ENCODE results near the gene PACS2. TPM values are rescaled to one million over a fixed set of nuclear protein-coding genes. Genes with fewer than 3 reads are reported as not detected.
"Not testable (repeated sequence)": the region's sequence is repeated elsewhere in the genome, so short reads cannot be mapped to it uniquely, and the experiment has no call there.

PACS2 gene
- total RNA-seq, 1 experiment from 2014 or later = 57.7 TPM

- Mint-ChIP-seq H3K9me3 (ENCODE audit: unreplicated experiment) (no peaks in the 10 kb centered on the region), H3K36me3 (ENCODE audit: insufficient read depth, unreplicated experiment) (peaks cover under 1% of the 10 kb centered on the region), H3K27me3 (ENCODE audit: insufficient read depth, unreplicated experiment) (no peaks in the 10 kb centered on the region), H3K4me3 (ENCODE audit: unreplicated experiment) (no peak overlapping the region), H3K4me1 (ENCODE audit: insufficient read depth, unreplicated experiment) (peaks cover 19% of the 10 kb centered on the region), H3K27ac (ENCODE audit: low read depth, unreplicated experiment) (no peak overlapping the region)
- BruUV-seq (replicated peaks) = no TSS peak
- CTCF ChIA-PET = interaction anchor here (0.6 to 0.7 kb wide), 2 partner anchors 67 to 153 kb away, joined by 3 read pairs; no protein-coding TSS in a partner anchor
- TF ChIP-seq CTCF (IDR thresholded peaks at IDR 0.05; ENCODE audit: unreplicated experiment) = no peak
- intact Hi-C loops (cut with micrococcal nuclease) = no loop called here
- POLR2A ChIA-PET = interaction anchor here (0.7 kb wide), 1 partner anchor 78 kb away, joined by 3 read pairs; no protein-coding TSS in a partner anchor
- no peak for DNase-seq (ENCODE audit: unreplicated experiment)
These were observed 11.4 kb downstream of the PACS2 start for GRCh38 chr14:105325716-105326567.

- no peaks in the 10 kb centered on the region for H3K36me3 Mint-ChIP-seq (ENCODE audit: insufficient read depth, unreplicated experiment)
These were observed 12.0 kb downstream of the PACS2 start for GRCh38 chr14:105326568-105326867.

GRCh38 chr14:105326891-105327694 lies 12.5 kb downstream of the PACS2 start:
- TF ChIP-seq CTCF (IDR thresholded peaks at IDR 0.05; ENCODE audit: unreplicated experiment) = no peak
- BruUV-seq (replicated peaks) = no TSS peak
- CTCF ChIA-PET = interaction anchor here (0.5 kb wide), 1 partner anchor 201 kb away, joined by 3 read pairs; no protein-coding TSS in a partner anchor
- no peak for DNase-seq (ENCODE audit: unreplicated experiment)
- Mint-ChIP-seq H3K27ac (ENCODE audit: low read depth, unreplicated experiment) (no peak overlapping the region), H3K4me3 (ENCODE audit: unreplicated experiment) (no peak overlapping the region), H3K9me3 (ENCODE audit: unreplicated experiment) (no peaks in the 10 kb centered on the region), H3K36me3 (ENCODE audit: insufficient read depth, unreplicated experiment) (no peaks in the 10 kb centered on the region), H3K4me1 (ENCODE audit: insufficient read depth, unreplicated experiment) (peaks cover 22% of the 10 kb centered on the region), H3K27me3 (ENCODE audit: insufficient read depth, unreplicated experiment) (no peaks in the 10 kb centered on the region)
- intact Hi-C loops (cut with micrococcal nuclease) = no loop called here
- POLR2A ChIA-PET = interaction anchor here (0.7 kb wide), 1 partner anchor 79 kb away, joined by 3 read pairs; no protein-coding TSS in a partner anchor

More at GRCh38 chr14:105326568-105326867, 12.0 kb downstream of the PACS2 start:
- TF ChIP-seq CTCF (IDR thresholded peaks at IDR 0.05; ENCODE audit: unreplicated experiment) = no peak
- POLR2A ChIA-PET = interaction anchor here (0.7 kb wide), 1 partner anchor 79 kb away, joined by 3 read pairs; no protein-coding TSS in a partner anchor
- H3K9me3 Mint-ChIP-seq (ENCODE audit: unreplicated experiment) = no peaks in the 10 kb centered on the region
- H3K4me1 Mint-ChIP-seq (ENCODE audit: insufficient read depth, unreplicated experiment) = peaks cover 22% of the 10 kb centered on the region
- intact Hi-C loops (cut with micrococcal nuclease) = no loop called here
- H3K4me3 Mint-ChIP-seq (ENCODE audit: unreplicated experiment) = no peak overlapping the region
- CTCF ChIA-PET = interaction anchor here (0.7 kb wide), 1 partner anchor 154 kb away, joined by 3 read pairs; no protein-coding TSS in a partner anchor
- H3K27ac Mint-ChIP-seq (ENCODE audit: low read depth, unreplicated experiment) = no peak overlapping the region
- no TSS peak for BruUV-seq (replicated peaks)
- no peak for DNase-seq (ENCODE audit: unreplicated experiment)
- H3K27me3 Mint-ChIP-seq (ENCODE audit: insufficient read depth, unreplicated experiment) = no peaks in the 10 kb centered on the region

GRCh38 chr14:105327695-105328045 lies 13.1 kb downstream of the PACS2 start:
- CTCF ChIA-PET = interaction anchor here (0.5 kb wide), 1 partner anchor 200 kb away, joined by 3 read pairs; no protein-coding TSS in a partner anchor
- POLR2A ChIA-PET; H3K4me3 Mint-ChIP-seq (ENCODE audit: unreplicated experiment); H3K9me3 Mint-ChIP-seq (ENCODE audit: unreplicated experiment); DNase-seq (ENCODE audit: unreplicated experiment); H3K36me3 Mint-ChIP-seq (ENCODE audit: insufficient read depth, unreplicated experiment); H3K27ac Mint-ChIP-seq (ENCODE audit: low read depth, unreplicated experiment); BruUV-seq (replicated peaks); H3K27me3 Mint-ChIP-seq (ENCODE audit: insufficient read depth, unreplicated experiment); intact Hi-C loops (cut with micrococcal nuclease): not testable (repeated sequence)
- H3K4me1 Mint-ChIP-seq (ENCODE audit: insufficient read depth, unreplicated experiment) = peaks cover 22% of the 10 kb centered on the region
